Neural cell (in vitro differentiated cells): ENCODE data around the gene TMEM184B. TPM values are rescaled to one million over a fixed set of nuclear protein-coding genes. Genes with fewer than 3 reads are reported as not detected.

Source experiments
- H2AFZ ChIP-seq: fragments of 200-600, 300-800 bp; sonication (generic), shearing (Covaris generic); 2 replicates; pipeline ENCODE4 v1.6.0; 2014; ENCODE audit warnings: low read depth, mild to moderate bottlenecking, antibody characterized with exemption, low read length, moderate library complexity
- H3F3A ChIP-seq: fragments of 200-600 bp; shearing (Covaris generic); 2 replicates; pipeline ENCODE4 v1.6.1; 2016; ENCODE audit warnings: mild to moderate bottlenecking, moderate library complexity, mixed read lengths, antibody characterized with exemption, low read length; ENCODE audit not compliant: insufficient read depth, poor library complexity, severe bottlenecking
- H3K27ac ChIP-seq: fragments of 200-600, 300-800 bp; sonication (generic), shearing (Covaris generic); 2 replicates; pipeline ENCODE4 v1.5.1; 2014; ENCODE audit warnings: mild to moderate bottlenecking, low read length, moderate library complexity
- H3K27me3 ChIP-seq: fragments of 300-800, 200-600 bp; sonication (generic), shearing (Covaris generic); 2 replicates; pipeline ENCODE4 v1.6.0; 2014; ENCODE audit warnings: mild to moderate bottlenecking, low read depth, low read length, moderate library complexity; ENCODE audit not compliant: insufficient read depth
- H3K36me3 ChIP-seq: fragments of 300-800, 200-600 bp; sonication (generic), shearing (Covaris generic); 2 replicates; pipeline ENCODE4 v1.5.1; 2014; ENCODE audit warnings: mild to moderate bottlenecking, antibody characterized with exemption, low read length, moderate library complexity; ENCODE audit not compliant: insufficient read depth
- H3K4me2 ChIP-seq: fragments of 300-800, 200-600 bp; sonication (generic), shearing (Covaris generic); 2 replicates; pipeline ENCODE4 v1.6.0; 2014; ENCODE audit warnings: mild to moderate bottlenecking, low read length
- H3K4me3 ChIP-seq: fragments of 300-800, 200-600 bp; sonication (generic), shearing (Covaris generic); 2 replicates; pipeline ENCODE4 v1.5.1; 2014; ENCODE audit warnings: mild to moderate bottlenecking, low read length, moderate library complexity
- H3K79me2 ChIP-seq: fragments of 200-600 bp; shearing (Covaris generic); replicated peaks from 2 replicates; pipeline ENCODE4 v1.6.0; 2014; ENCODE audit warnings: mild to moderate bottlenecking, low read length, moderate library complexity; ENCODE audit not compliant: insufficient read depth
- H3K9ac ChIP-seq: fragments of 300-800, 200-600 bp; sonication (generic), shearing (Covaris generic); 2 replicates; pipeline ENCODE4 v1.6.1; 2016; ENCODE audit warnings: mild to moderate bottlenecking, low read length, mixed read lengths
- H3K9me2 ChIP-seq: fragments of 200-600 bp; shearing (Covaris generic); 2 replicates; pipeline ENCODE4 v1.6.1; 2016; ENCODE audit warnings: mild to moderate bottlenecking, low read length, mixed read lengths; ENCODE audit not compliant: insufficient read depth
- H3K9me3 ChIP-seq: fragments of 200-600, 300-800 bp; sonication (generic), shearing (Covaris generic); 2 replicates; pipeline ENCODE4 v1.6.1; 2016; ENCODE audit warnings: mild to moderate bottlenecking, mixed run types, low read length, moderate library complexity, mixed read lengths
- H4K20me1 ChIP-seq: fragments of 200-600 bp; shearing (Covaris generic); 2 replicates; pipeline ENCODE4 v1.6.1; 2016; ENCODE audit warnings: mild to moderate bottlenecking, mixed run types; ENCODE audit not compliant: insufficient read depth
- EP300 ChIP-seq: fragments of 450-650 bp; conservative IDR thresholded peaks from 2 replicates; pipeline ENCODE4 v1.6.1; 2014; ENCODE audit warnings: antibody characterized with exemption, mild to moderate bottlenecking, moderate library complexity; ENCODE audit not compliant: poor library complexity, severe bottlenecking
- EZH2 ChIP-seq: fragments of 200-600, 300-800 bp; shearing (Covaris generic), sonication (generic); IDR thresholded peaks from 2 replicates; pipeline ENCODE4 v1.6.1; 2014; ENCODE audit warnings: antibody characterized with exemption, low read length, borderline replicate concordance, mild to moderate bottlenecking; ENCODE audit not compliant: insufficient read depth, poor library complexity, severe bottlenecking
- MXI1 ChIP-seq: fragments of 450-650 bp; conservative IDR thresholded peaks from 2 replicates; pipeline ENCODE4 v1.6.1; 2014; ENCODE audit warnings: antibody characterized with exemption, mild to moderate bottlenecking; ENCODE audit not compliant: poor library complexity, severe bottlenecking
- POLR2AphosphoS5 ChIP-seq: IDR thresholded peaks from 2 replicates; pipeline ENCODE4 v1.6.1; 2012
- RAD21 ChIP-seq: fragments of 450-650 bp; conservative IDR thresholded peaks from 2 replicates; pipeline ENCODE4 v1.6.1; 2014; ENCODE audit warnings: antibody characterized with exemption, mild to moderate bottlenecking, moderate library complexity
- REST ChIP-seq: IDR thresholded peaks from 2 replicates; pipeline ENCODE4 v1.6.1; 2012; ENCODE audit warnings: borderline replicate concordance
- SMC3 ChIP-seq: fragments of 450-650 bp; conservative IDR thresholded peaks from 2 replicates; pipeline ENCODE4 v1.6.1; 2014; ENCODE audit warnings: antibody characterized with exemption, mild to moderate bottlenecking, moderate library complexity; ENCODE audit not compliant: poor library complexity
- TAF1 ChIP-seq: IDR thresholded peaks from 2 replicates; pipeline ENCODE4 v1.6.1; 2012; ENCODE audit warnings: low read depth
- polyA plus RNA-seq: library from polyadenylated mRNA; depleted of rRNA; stranded (reverse); fragments of >200 nt; gene quantifications from 2 replicates; pipeline ENCODE4 v1.2.3, GENCODE V29; 2014
- TF ChIP-seq, protein P1 (sequence below): fragments of 450-650 bp; IDR thresholded peaks from 2 replicates; pipeline ENCODE4 v1.5.1; 2014; ENCODE audit warnings: antibody characterized with exemption, mild to moderate bottlenecking, moderate library complexity; ENCODE audit not compliant: poor library complexity, severe bottlenecking

The TMEM184B gene
- polyA plus RNA-seq, 1 donor from 2014 or later = 19.7 TPM

- no peaks in the 10 kb centered on the region for H3K36me3 ChIP-seq
- TF ChIP-seq EP300 (no peak), MXI1 (no peak), TAF1 (no peak), POLR2AphosphoS5 (no peak), SMC3 (no peak), RAD21 (no peak), REST (no peak), EZH2 (no peak)
- TF ChIP-seq, protein P1, sequence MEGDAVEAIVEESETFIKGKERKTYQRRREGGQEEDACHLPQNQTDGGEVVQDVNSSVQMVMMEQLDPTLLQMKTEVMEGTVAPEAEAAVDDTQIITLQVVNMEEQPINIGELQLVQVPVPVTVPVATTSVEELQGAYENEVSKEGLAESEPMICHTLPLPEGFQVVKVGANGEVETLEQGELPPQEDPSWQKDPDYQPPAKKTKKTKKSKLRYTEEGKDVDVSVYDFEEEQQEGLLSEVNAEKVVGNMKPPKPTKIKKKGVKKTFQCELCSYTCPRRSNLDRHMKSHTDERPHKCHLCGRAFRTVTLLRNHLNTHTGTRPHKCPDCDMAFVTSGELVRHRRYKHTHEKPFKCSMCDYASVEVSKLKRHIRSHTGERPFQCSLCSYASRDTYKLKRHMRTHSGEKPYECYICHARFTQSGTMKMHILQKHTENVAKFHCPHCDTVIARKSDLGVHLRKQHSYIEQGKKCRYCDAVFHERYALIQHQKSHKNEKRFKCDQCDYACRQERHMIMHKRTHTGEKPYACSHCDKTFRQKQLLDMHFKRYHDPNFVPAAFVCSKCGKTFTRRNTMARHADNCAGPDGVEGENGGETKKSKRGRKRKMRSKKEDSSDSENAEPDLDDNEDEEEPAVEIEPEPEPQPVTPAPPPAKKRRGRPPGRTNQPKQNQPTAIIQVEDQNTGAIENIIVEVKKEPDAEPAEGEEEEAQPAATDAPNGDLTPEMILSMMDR = no peak
- no peaks in the 10 kb centered on the region for H3F3A ChIP-seq
- H3K4me2 ChIP-seq = no peak overlapping the region
- H2AFZ ChIP-seq = no peak overlapping the region
- no peak overlapping the region for H3K9ac ChIP-seq
- H3K4me3 ChIP-seq = no peak overlapping the region
- no peaks in the 10 kb centered on the region for H3K27me3 ChIP-seq
- no peaks in the 10 kb centered on the region for H4K20me1 ChIP-seq
- H3K79me2 ChIP-seq = no peaks in the 10 kb centered on the region
- H3K9me2 ChIP-seq = no peaks in the 10 kb centered on the region
- no peaks in the 10 kb centered on the region for H3K9me3 ChIP-seq
- no peak overlapping the region for H3K27ac ChIP-seq
Observed at GRCh38 chr22:38173641-38173906, 99.2 kb downstream of the TMEM184B start.

DNA sequence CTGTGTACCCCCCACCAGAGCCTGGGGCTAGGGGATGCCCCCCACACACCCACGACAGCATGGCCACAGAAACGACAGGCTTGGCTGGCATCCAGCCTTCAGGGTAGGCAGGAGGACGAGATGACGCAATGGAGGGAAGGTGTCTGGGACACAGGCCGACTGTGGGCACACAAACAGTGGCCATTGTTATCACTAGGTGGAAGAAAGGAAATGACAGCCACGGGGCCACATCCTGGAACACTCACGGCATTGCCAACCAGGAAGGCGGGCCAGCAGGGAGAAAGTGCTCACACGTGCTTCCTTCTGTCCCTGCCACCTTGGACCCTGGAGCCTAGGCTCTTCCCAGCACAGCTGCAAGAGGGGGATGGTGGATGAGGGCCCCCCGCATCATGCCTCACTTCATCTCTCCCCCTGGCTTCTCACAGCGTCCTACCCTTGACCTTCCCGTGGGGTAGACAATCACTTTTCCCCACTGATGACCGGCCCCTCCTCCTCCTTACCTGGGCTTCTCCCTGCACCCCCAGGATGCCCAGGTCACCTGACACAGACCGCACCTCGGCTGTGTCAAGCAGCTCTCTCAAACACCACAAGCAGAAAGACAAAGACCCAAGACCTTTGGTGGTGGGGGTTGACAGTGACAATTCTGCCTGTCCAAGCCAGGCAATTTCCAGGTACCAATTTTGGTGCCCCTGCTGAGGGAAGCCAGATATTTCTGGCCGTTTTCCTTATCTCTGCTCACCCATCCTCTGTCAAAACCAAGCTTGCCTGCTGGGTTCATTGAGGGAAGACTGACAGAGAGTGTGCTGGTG is 99.8 kb downstream of the TMEM184B start:
- Histone ChIP-seq H3K27me3 (no peaks in the 10 kb centered on the region), H3K79me2 (no peaks in the 10 kb centered on the region), H2AFZ (no peak overlapping the region), H3K9ac (no peak overlapping the region), H3K9me3 (no peaks in the 10 kb centered on the region), H3K27ac (no peak overlapping the region), H3K4me2 (no peak overlapping the region), H3F3A (no peaks in the 10 kb centered on the region), H3K4me3 (no peak overlapping the region), H3K9me2 (no peaks in the 10 kb centered on the region), H4K20me1 (no peaks in the 10 kb centered on the region), H3K36me3 (no peaks in the 10 kb centered on the region)
- no peak for TF ChIP-seq REST
- no peak for TF ChIP-seq POLR2AphosphoS5
